ENCODE measurements around the gene RGL2. TPM values are rescaled to one million over a fixed set of nuclear protein-coding genes. Genes with fewer than 3 reads are reported as not detected.

RGL2 gene
- total and polyA plus RNA-seq, 12 donors: 36.4 to 224 (median 85.4) TPM

- no peaks in the 10 kb centered on the region for H3K9me3 ChIP-seq (replicated peaks in 1 of 3)
- H3K27me3 ChIP-seq: no peaks in the 10 kb centered on the region
- H3K4me3 ChIP-seq: no peak overlapping the region
- WGBS, 4 donors: 80 to 89% (median 86%) methylated on average over 4 of the region's 4 CpGs
- DNase-seq: no peak
- no peaks in the 10 kb centered on the region for H3K4me1 ChIP-seq (replicated peaks in 1 of 2)
- intact Hi-C loops (cut with DNase I): no loop called here
- TF ChIP-seq, protein P1, sequence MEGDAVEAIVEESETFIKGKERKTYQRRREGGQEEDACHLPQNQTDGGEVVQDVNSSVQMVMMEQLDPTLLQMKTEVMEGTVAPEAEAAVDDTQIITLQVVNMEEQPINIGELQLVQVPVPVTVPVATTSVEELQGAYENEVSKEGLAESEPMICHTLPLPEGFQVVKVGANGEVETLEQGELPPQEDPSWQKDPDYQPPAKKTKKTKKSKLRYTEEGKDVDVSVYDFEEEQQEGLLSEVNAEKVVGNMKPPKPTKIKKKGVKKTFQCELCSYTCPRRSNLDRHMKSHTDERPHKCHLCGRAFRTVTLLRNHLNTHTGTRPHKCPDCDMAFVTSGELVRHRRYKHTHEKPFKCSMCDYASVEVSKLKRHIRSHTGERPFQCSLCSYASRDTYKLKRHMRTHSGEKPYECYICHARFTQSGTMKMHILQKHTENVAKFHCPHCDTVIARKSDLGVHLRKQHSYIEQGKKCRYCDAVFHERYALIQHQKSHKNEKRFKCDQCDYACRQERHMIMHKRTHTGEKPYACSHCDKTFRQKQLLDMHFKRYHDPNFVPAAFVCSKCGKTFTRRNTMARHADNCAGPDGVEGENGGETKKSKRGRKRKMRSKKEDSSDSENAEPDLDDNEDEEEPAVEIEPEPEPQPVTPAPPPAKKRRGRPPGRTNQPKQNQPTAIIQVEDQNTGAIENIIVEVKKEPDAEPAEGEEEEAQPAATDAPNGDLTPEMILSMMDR (IDR thresholded peaks at IDR 0.05): no peak
- TF ChIP-seq POLR2A (IDR thresholded peaks at IDR 0.05): no peak
- no peak overlapping the region for H3K27ac ChIP-seq
- no peaks in the 10 kb centered on the region for H3K36me3 ChIP-seq (replicated peaks in 1 of 2)
These were observed 34.9 kb upstream of the RGL2 start for GRCh38 chr6:33333666-33334065.

- Histone ChIP-seq H3K36me3 (replicated peaks in 1 of 2) (no peaks in the 10 kb centered on the region), H3K27me3 (no peaks in the 10 kb centered on the region), H3K4me3 (no peak overlapping the region), H3K9me3 (replicated peaks in 1 of 3) (no peaks in the 10 kb centered on the region), H3K27ac (no peak overlapping the region), H3K4me1 (replicated peaks in 1 of 2) (no peaks in the 10 kb centered on the region)
- TF ChIP-seq, protein P1 (IDR thresholded peaks at IDR 0.05): no peak
- no peak for TF ChIP-seq POLR2A (IDR thresholded peaks at IDR 0.05)
- intact Hi-C loops (cut with DNase I): no loop called here
- 76 to 85% (median 81%) methylated on average over 10 of the region's 10 CpGs for WGBS, 4 donors
- DNase-seq: no peak
These were observed 32.0 kb upstream of the RGL2 start for GRCh38 chr6:33330736-33331135.

- Histone ChIP-seq H3K4me3 (no peak overlapping the region), H3K36me3 (replicated peaks in 1 of 2) (no peaks in the 10 kb centered on the region), H3K27ac (no peak overlapping the region), H3K27me3 (no peaks in the 10 kb centered on the region), H3K4me1 (replicated peaks in 1 of 2) (peaks cover 0 to 2% of the 10 kb centered on the region in 2 donors), H3K9me3 (replicated peaks in 1 of 3) (no peaks in the 10 kb centered on the region)
- DNase-seq: no peak
- TF ChIP-seq POLR2A (IDR thresholded peaks at IDR 0.05): no peak
- TF ChIP-seq, protein P1 (IDR thresholded peaks at IDR 0.05): no peak
- intact Hi-C loops (cut with DNase I): no loop called here
- 43 to 58% (median 50%) methylated on average over 5 of the region's 5 CpGs; no CpG with 5 or more reads in 1 of the 4 donors for WGBS, 4 donors
These were observed 30.3 kb upstream of the RGL2 start for GRCh38 chr6:33329058-33329457.

DNA sequence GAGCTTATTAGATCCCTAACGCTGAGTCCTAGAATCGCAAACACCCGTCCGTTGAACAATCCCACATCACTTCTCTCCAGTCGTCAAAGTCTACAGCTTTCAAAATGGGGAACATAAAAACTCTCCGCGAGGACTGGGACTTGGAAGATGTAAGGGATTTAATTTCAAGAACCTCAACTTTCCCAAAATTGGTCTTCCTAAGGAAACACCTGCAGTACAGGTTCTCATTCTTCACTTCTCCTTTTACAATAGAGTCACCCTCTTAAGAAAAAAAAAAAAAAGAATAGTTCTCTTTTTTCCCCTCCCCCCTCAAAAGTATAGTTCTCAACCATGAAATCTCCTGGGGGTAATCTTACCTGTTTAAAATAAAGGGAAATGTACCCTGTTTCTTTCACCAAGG lies 25.4 kb upstream of the RGL2 start:
- 13 to 26% (median 20%) methylated on average over 7 of the region's 7 CpGs for WGBS, 4 donors
- H3K36me3 ChIP-seq (replicated peaks in 1 of 2): peaks cover 0 to 18% of the 10 kb centered on the region in 2 donors
- peaks cover 27 to 39% of the 10 kb centered on the region in 2 donors for H3K4me1 ChIP-seq (replicated peaks in 1 of 2)
- H3K27me3 ChIP-seq: no peaks in the 10 kb centered on the region
- peak overlapping the region in 1 of 4 donors; percentile 74 for H3K4me3 ChIP-seq
- no peaks in the 10 kb centered on the region for H3K9me3 ChIP-seq (replicated peaks in 1 of 3)
- H3K27ac ChIP-seq: no peak overlapping the region
- no peak for DNase-seq
- intact Hi-C loops (cut with DNase I): no loop called here
- TF ChIP-seq, protein P1 (IDR thresholded peaks at IDR 0.05): no peak
- no peak for TF ChIP-seq POLR2A (IDR thresholded peaks at IDR 0.05)
